Breast epithelium (tissue), 3 donors: ENCODE data around the gene CST6.

ENCODE experiments used
- CTCF ChIP-seq, 3 donors: fragments of 450-650 bp; IDR thresholded peaks; one replicate each; pipeline ENCODE4 v1.5.1; 2016 to 2017; ENCODE audit warnings: antibody characterized with exemption in 3 of 3, mild to moderate bottlenecking in 3 of 3, moderate library complexity in 3 of 3
- POLR2A ChIP-seq: fragments of 450-650 bp; IDR thresholded peaks from one replicate; pipeline ENCODE4 v1.6.1; 2016; ENCODE audit warnings: antibody characterized with exemption, mild to moderate bottlenecking, moderate library complexity
- POLR2AphosphoS5 ChIP-seq, 3 donors: sonication (generic); formaldehyde crosslinking; IDR thresholded peaks; one replicate each; pipeline ENCODE4 v1.6.1; 2017; ENCODE audit warnings: antibody characterized with exemption in 3 of 3

DNA sequence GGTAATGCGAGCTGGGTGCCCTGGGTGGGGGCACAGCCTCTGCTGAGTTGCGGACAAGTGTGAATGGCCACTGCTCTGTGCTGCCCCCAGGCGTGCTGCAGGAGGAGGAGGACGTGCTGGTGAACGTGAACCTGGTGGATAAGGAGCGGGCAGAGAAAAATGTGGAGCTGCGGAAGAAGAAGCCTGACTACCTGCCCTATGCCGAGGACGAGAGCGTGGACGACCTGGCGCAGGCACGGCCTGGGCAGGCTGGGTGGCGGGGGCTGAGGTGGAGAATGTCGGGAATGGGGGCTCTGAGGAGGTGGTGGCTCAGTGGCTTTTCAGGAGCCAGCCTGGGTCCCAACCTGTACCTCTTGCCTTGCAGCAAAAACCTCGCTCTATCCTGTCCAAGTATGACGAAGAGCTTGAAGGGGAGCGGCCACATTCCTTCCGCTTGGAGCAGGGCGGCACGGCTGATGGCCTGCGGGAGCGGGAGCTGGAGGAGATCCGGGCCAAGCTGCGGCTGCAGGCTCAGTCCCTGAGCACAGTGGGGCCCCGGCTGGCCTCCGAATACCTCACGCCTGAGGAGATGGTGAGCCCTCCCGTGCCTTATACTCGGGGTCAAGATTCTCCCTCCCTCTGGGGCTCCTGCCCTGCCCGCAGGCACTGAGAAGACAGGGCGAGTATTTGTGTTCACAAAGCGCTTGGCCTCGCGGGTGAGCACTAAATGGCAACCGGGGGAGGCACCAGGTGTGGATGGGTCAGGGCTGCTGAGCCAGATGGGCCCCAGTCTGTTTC, 45.6 kb upstream of the CST6 start:
- TF ChIP-seq CTCF (IDR thresholded peaks at IDR 0.05): no peak
- TF ChIP-seq POLR2A: no peak
- no peak for TF ChIP-seq POLR2AphosphoS5 (IDR thresholded peaks at IDR 0.05)
